ENCODE data around the gene POLRMT.

Gene POLRMT

DNA sequence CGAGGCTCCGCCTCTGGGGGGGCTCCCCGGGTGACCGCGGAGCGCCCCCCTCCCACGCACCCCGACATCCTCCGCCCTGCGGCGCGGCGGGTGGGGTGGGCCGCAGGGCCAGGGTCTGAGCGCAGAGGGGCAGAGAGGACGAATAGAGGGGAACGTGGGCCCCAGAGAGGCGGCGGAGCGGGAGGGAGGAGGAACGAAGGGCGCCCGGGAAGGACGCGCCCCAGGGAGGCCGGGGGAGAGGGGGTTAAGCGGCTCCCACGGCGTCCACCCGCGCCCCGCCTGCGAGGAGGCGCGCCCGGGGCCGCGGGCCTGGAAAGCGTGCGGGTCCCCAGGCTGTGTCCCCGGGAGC lies 42.6 kb downstream of the POLRMT start:
- no peak for TF ChIP-seq POLR2AphosphoS5 (IDR thresholded peaks at IDR 0.05; ENCODE audit: low read depth, low read length)

DNA sequence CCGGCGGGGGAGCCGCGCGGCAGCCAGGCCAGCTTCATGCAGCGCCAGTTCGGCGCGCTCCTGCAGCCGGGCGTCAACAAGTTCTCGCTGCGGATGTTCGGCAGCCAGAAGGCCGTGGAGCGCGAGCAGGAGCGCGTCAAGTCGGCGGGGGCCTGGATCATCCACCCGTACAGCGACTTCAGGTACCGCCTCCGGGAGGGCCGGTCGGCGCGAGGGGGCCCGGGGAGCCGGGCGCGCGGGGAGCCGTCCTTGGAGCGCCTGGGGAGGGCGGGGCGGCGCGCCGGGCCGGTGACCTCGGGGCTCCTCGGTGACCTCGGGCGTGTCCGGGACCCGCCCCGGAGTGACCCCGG lies 43.0 kb downstream of the POLRMT start:
- TF ChIP-seq FOXP2 (optimal IDR thresholded peaks at IDR 0.05; ENCODE audit: borderline replicate concordance, extremely low read depth, extremely low read length, insufficient read depth) (no peak), SIN3A (IDR thresholded peaks at IDR 0.05; ENCODE audit: borderline replicate concordance, insufficient read depth, low read length) (no peak), REST (IDR thresholded peaks at IDR 0.05; ENCODE audit: insufficient read depth in 1 of 2, low read depth in 2 of 2, low read length in 2 of 2) (peak in 1 of 2 experiments; percentile 49; a peak in 2 of 4 replicates)

DNA sequence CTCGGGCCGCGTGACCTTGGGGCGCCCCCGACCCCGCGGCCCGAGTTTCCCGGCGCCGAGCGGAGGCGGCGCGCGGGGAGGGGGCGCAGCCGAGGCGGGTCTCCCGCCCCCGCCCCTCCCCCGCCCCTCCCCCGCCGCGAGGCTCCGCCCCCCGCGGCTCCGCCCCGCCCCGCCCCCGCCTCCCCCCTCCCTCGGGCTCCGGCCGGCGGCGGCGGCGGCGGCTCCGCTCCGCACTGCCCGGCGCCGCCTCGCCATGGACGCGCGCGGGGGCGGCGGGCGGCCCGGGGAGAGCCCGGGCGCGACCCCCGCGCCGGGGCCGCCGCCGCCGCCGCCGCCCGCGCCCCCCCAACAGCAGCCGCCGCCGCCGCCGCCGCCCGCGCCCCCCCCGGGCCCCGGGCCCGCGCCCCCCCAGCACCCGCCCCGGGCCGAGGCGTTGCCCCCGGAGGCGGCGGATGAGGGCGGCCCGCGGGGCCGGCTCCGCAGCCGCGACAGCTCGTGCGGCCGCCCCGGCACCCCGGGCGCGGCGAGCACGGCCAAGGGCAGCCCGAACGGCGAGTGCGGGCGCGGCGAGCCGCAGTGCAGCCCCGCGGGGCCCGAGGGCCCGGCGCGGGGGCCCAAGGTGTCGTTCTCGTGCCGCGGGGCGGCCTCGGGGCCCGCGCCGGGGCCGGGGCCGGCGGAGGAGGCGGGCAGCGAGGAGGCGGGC lies 43.5 kb downstream of the POLRMT start, which contains the start of gene HCN2:
Gene HCN2 (plus strand): TSS at position 189 of the 703 bp plus-strand sequence. CDS start 65 bp downstream, at position 254.
- TF ChIP-seq TAF1 (IDR thresholded peaks at IDR 0.05; ENCODE audit: borderline replicate concordance, insufficient read depth, low read length) (no peak), REST (IDR thresholded peaks at IDR 0.05; ENCODE audit: insufficient read depth in 1 of 2, low read depth in 2 of 2, low read length in 2 of 2) (no peak), POLR2AphosphoS5 (IDR thresholded peaks at IDR 0.05; ENCODE audit: low read depth, low read length) (no peak), FOXP2 (optimal IDR thresholded peaks at IDR 0.05; ENCODE audit: borderline replicate concordance, extremely low read depth, extremely low read length, insufficient read depth) (no peak), SIN3A (IDR thresholded peaks at IDR 0.05; ENCODE audit: borderline replicate concordance, insufficient read depth, low read length) (no peak)

DNA sequence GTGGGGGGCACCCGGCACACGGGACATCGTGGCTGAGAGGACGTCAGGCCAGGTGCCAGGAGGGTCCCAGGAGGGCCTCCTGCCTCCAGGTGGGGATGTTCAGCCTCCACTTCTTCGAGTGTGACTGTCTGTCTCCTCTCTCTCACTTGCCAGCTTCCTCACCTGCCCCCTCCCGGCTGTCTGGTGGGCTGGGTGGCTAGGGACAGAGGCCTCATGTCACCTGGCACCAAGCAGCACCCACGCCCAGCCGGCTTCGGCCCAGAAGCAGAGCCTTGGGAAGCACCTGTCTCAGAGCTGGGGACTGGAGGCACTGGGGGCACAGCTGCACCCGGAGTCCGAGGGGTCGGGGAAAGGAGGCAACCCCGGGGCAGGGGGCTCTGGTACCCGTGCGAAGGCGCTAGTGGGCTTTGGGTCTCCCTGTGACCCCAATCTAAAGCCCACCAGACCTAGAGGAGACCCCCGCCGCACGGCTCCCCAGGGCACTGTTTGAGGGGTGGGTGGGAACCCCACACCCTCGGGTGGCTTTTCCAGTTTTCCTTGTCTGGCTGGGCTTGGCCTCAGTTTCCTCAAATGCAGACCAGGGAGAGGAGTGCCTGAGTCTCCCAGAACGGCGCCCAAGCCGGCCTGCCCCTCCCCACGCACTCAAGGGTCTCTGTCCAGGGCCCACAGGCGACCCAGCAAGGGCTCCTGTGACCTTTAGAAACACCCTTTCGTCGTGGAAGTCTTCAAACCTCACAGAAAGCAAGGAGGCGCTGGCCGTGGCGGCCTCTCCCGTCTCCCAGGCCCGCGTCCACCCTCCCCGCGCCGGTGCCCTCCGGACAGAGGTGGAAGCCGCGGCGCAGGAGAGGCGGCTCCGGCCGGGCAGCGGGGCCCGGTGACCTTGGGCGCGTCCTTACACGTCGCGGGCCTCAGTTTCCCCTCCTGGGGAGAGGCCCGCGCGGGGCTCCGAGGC lies 44.3 kb downstream of the POLRMT start:
- no peak for TF ChIP-seq POLR2AphosphoS5 (IDR thresholded peaks at IDR 0.05; ENCODE audit: low read depth, low read length)
- TF ChIP-seq TAF1 (IDR thresholded peaks at IDR 0.05; ENCODE audit: borderline replicate concordance, insufficient read depth, low read length): no peak
- TF ChIP-seq FOXP2 (optimal IDR thresholded peaks at IDR 0.05; ENCODE audit: borderline replicate concordance, extremely low read depth, extremely low read length, insufficient read depth): no peak
- TF ChIP-seq REST (IDR thresholded peaks at IDR 0.05; ENCODE audit: insufficient read depth in 1 of 2, low read depth in 2 of 2, low read length in 2 of 2): no peak
- TF ChIP-seq SIN3A (IDR thresholded peaks at IDR 0.05; ENCODE audit: borderline replicate concordance, insufficient read depth, low read length): no peak

GRCh38 chr19:588093-588740 lies 45.1 kb downstream of the POLRMT start:
- TF ChIP-seq POLR2AphosphoS5 (IDR thresholded peaks at IDR 0.05; ENCODE audit: low read depth, low read length) (no peak), SIN3A (IDR thresholded peaks at IDR 0.05; ENCODE audit: borderline replicate concordance, insufficient read depth, low read length) (no peak), FOXP2 (optimal IDR thresholded peaks at IDR 0.05; ENCODE audit: borderline replicate concordance, extremely low read depth, extremely low read length, insufficient read depth) (peak; percentile 39), REST (IDR thresholded peaks at IDR 0.05; ENCODE audit: insufficient read depth in 1 of 2, low read depth in 2 of 2, low read length in 2 of 2) (no peak), TAF1 (IDR thresholded peaks at IDR 0.05; ENCODE audit: borderline replicate concordance, insufficient read depth, low read length) (no peak)
